Spleen (tissue), 7 donors: Measurements from ENCODE around the gene RTN4R.

ENCODE experiments used
- POLR2AphosphoS5 ChIP-seq, 3 donors: sonication (generic); formaldehyde crosslinking; IDR thresholded peaks; one replicate each; pipeline ENCODE4 v1.5.1; 2017; ENCODE audit warnings: antibody characterized with exemption in 3 of 3
- TF ChIP-seq, protein P1 (sequence below), 11 experiments: fragments of 200-600 bp in 7 of 11; fragments of 450-650 bp in 4 of 11; sonication (generic) in 4 of 11; IDR thresholded peaks in 8 of 11; conservative IDR thresholded peaks in 3 of 11; 1 replicate in 7 of 11; 2 replicates in 4 of 11; pipeline versions ENCODE4 v1.4.0 to v1.8.0; 2016 to 2021; ENCODE audit warnings: antibody characterized with exemption in 11 of 11, inconsistent platforms in 4 of 11, mild to moderate bottlenecking in 1 of 11
- donor health status: DM: no; HTN: no; CAD: no; lungs with moderate emphysema.
- donor health status: DM: no; HTN: no; CAD: no.
- donor health status: DM: no; HTN: no; CAD: no.

DNA sequence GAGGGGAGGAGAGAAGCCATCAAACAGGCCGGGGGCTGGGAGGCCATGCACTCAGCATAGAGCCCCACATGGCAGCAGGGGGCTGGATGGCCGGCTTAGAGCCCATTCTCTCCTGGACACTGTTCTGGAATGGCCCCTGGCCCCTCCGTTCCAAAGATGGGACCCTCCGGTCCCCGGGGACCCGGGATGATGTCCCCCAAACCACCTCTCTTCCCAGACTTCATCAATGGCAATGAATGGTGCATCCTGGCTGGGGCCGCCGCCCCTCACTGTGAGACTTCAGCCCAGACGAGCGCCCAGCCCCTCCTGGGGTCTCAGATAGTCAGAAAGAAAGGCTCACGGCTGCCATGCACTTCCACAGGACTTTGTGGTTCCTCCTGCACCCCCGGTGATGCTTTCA is 13.8 kb upstream of the RTN4R start:
- TF ChIP-seq, protein P1, sequence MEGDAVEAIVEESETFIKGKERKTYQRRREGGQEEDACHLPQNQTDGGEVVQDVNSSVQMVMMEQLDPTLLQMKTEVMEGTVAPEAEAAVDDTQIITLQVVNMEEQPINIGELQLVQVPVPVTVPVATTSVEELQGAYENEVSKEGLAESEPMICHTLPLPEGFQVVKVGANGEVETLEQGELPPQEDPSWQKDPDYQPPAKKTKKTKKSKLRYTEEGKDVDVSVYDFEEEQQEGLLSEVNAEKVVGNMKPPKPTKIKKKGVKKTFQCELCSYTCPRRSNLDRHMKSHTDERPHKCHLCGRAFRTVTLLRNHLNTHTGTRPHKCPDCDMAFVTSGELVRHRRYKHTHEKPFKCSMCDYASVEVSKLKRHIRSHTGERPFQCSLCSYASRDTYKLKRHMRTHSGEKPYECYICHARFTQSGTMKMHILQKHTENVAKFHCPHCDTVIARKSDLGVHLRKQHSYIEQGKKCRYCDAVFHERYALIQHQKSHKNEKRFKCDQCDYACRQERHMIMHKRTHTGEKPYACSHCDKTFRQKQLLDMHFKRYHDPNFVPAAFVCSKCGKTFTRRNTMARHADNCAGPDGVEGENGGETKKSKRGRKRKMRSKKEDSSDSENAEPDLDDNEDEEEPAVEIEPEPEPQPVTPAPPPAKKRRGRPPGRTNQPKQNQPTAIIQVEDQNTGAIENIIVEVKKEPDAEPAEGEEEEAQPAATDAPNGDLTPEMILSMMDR (IDR thresholded peaks at IDR 0.05 in 8 of 11, conservative IDR thresholded peaks at IDR 0.05 in 3 of 11) = no peak
- no peak for TF ChIP-seq POLR2AphosphoS5 (IDR thresholded peaks at IDR 0.05)
